Endothelial cell of umbilical vein (primary cell): Measurements from ENCODE around the gene NGLY1. TPM values are rescaled to one million over a fixed set of nuclear protein-coding genes. Genes with fewer than 3 reads are reported as not detected.

Experiments
- BruUV-seq: library from RNA; stranded (reverse); fragments of 400-500 nt; replicated peaks from 2 replicates; lab custom pipeline; 2021; lab: Mats Ljungman, UMichigan
- CTCF ChIA-PET: fragments of 300-600, 350-600 bp; sonication (Branson Sonifier 250); formaldehyde crosslinking; loops from one replicate; lab custom pipeline; 2021; ENCODE audit warnings: antibody characterized with exemption, inconsistent platforms; lab: Charles Lee
- POLR2A ChIA-PET: fragments of 300-600, 350-600 bp; sonication (Branson Sonifier 250); formaldehyde crosslinking; loops from one replicate; lab custom pipeline; 2021; ENCODE audit warnings: antibody characterized with exemption, inconsistent platforms; lab: Charles Lee
- DNase-seq: peaks from one replicate; pipeline ENCODE4 v3.0.0-alpha.2; 2011; ENCODE audit warnings: low read depth, low spot score
- FAIRE-seq: peaks from 2 replicates; lab custom pipeline; 2011; peaks lifted over from hg19 to GRCh38; lab: Jason Lieb, UNC
- H2AFZ ChIP-seq: 2 replicates; pipeline ENCODE4 v1.6.0; 2012; ENCODE audit warnings: low read depth, low read length, control low read depth, inconsistent platforms
- H3K27ac ChIP-seq: 2 replicates; pipeline ENCODE4 v1.5.1; 2011; ENCODE audit warnings: low read depth, mild to moderate bottlenecking, control low read depth, low read length, moderate library complexity; ENCODE audit not compliant: insufficient read depth
- H3K27me3 ChIP-seq, 2 experiments: 2 replicates each; pipeline versions ENCODE4 v1.6.0 to v1.6.1; 2011; ENCODE audit warnings: low read length in 2 of 2, mixed read lengths in 1 of 2; ENCODE audit not compliant: control insufficient read depth in 2 of 2, insufficient read depth in 2 of 2
- H3K36me3 ChIP-seq, 2 experiments: 2 replicates in 1 of 2; 3 replicates in 1 of 2; pipeline ENCODE4 v1.5.1; 2011; ENCODE audit warnings: low read length in 2 of 2, mild to moderate bottlenecking in 1 of 2, moderate library complexity in 1 of 2; ENCODE audit not compliant: control insufficient read depth in 2 of 2, insufficient read depth in 2 of 2; ENCODE audit errors: extremely low read depth in 1 of 2
- H3K4me1 ChIP-seq: 3 replicates; pipeline ENCODE4 v1.5.1; 2011; ENCODE audit warnings: mild to moderate bottlenecking, low read length; ENCODE audit not compliant: control insufficient read depth, insufficient read depth; ENCODE audit errors: extremely low read depth
- H3K4me2 ChIP-seq: 2 replicates; pipeline ENCODE4 v1.6.1; 2011; ENCODE audit warnings: low read length, control low read depth, mixed read lengths; ENCODE audit not compliant: insufficient read depth
- H3K4me3 ChIP-seq, 3 experiments: fragments of 200-600 bp in 1 of 3; sonication (generic), shearing (Covaris generic) in 1 of 3; replicated peaks in 1 of 3; 2 replicates each; pipeline ENCODE4 v1.5.1; 2011 to 2016; ENCODE audit warnings: control low read depth in 3 of 3, low read length in 3 of 3, mild to moderate bottlenecking in 2 of 3, inconsistent platforms in 1 of 3, low read depth in 1 of 3, moderate library complexity in 1 of 3; ENCODE audit not compliant: insufficient read depth in 1 of 3
- H3K79me2 ChIP-seq: 2 replicates; pipeline ENCODE4 v1.6.0; 2012; ENCODE audit warnings: low read length, inconsistent platforms; ENCODE audit not compliant: control insufficient read depth, insufficient read depth
- H3K9ac ChIP-seq: replicated peaks from 2 replicates; pipeline ENCODE3; 2011; ENCODE audit warnings: low read length, control low read depth; ENCODE audit not compliant: insufficient read depth; ENCODE audit errors: extremely low read depth
- H3K9me1 ChIP-seq: replicated peaks from 3 replicates; pipeline ENCODE4 v1.6.0; 2011; ENCODE audit warnings: mild to moderate bottlenecking, low read length; ENCODE audit not compliant: control insufficient read depth, insufficient read depth; ENCODE audit errors: extremely low read depth
- H3K9me3 ChIP-seq: replicated peaks from 2 replicates; pipeline ENCODE4 v1.5.1; 2012; ENCODE audit warnings: low read length, inconsistent platforms; ENCODE audit not compliant: control insufficient read depth, insufficient read depth
- H4K20me1 ChIP-seq: replicated peaks from 2 replicates; pipeline ENCODE3; 2011; ENCODE audit warnings: mild to moderate bottlenecking, low read length; ENCODE audit not compliant: control insufficient read depth, insufficient read depth; ENCODE audit errors: extremely low read depth
- EZH2 ChIP-seq: IDR thresholded peaks from 2 replicates; pipeline ENCODE4 v1.6.1; 2012; ENCODE audit warnings: borderline replicate concordance, low read depth, mild to moderate bottlenecking, moderate library complexity, low read length, inconsistent platforms; ENCODE audit not compliant: severe bottlenecking
- FOS ChIP-seq: IDR thresholded peaks from 2 replicates; pipeline ENCODE4 v1.6.1; 2011; ENCODE audit warnings: mild to moderate bottlenecking, low read length, moderate library complexity, borderline replicate concordance; ENCODE audit not compliant: insufficient read depth
- GATA2 ChIP-seq: IDR thresholded peaks from 2 replicates; pipeline ENCODE4 v1.7.0; 2011; ENCODE audit warnings: low read depth, mild to moderate bottlenecking, moderate library complexity, mixed read lengths, low read length; ENCODE audit not compliant: insufficient read length, insufficient read depth
- JUN ChIP-seq: IDR thresholded peaks from 2 replicates; pipeline ENCODE4 v1.6.1; 2011; ENCODE audit warnings: borderline replicate concordance, low read depth; ENCODE audit not compliant: insufficient read length, insufficient read depth
- MAX ChIP-seq: IDR thresholded peaks from 2 replicates; pipeline ENCODE4 v1.6.1; 2011; ENCODE audit not compliant: insufficient read depth, insufficient read length
- MYC ChIP-seq: IDR thresholded peaks from one replicate; pipeline ENCODE4 v1.6.1; 2011; ENCODE audit warnings: mild to moderate bottlenecking, low read depth, low read length
- POLR2A ChIP-seq: IDR thresholded peaks from 2 replicates; pipeline ENCODE4 v1.6.1; 2012; ENCODE audit warnings: low read depth, mild to moderate bottlenecking, control low read depth, low read length
- POLR2AphosphoS5 ChIP-seq: IDR thresholded peaks from 2 replicates; pipeline ENCODE4 v1.6.1; 2012; ENCODE audit warnings: low read depth, mild to moderate bottlenecking, control low read depth, low read length, moderate library complexity; ENCODE audit not compliant: insufficient read depth
- dilution Hi-C: fragments of 300-500 bp; cut with MboI; formaldehyde crosslinking; loops from one replicate; pipeline ENCODE4 v1.15.0; 2019; ENCODE audit warnings: low sequenced_read_pairs; ENCODE audit not compliant: extremely low pct_ligation_motif_present
- intact Hi-C: fragments of 100-400 bp; cut with micrococcal nuclease; formaldehyde crosslinking; loops from one replicate; pipeline ENCODE4 v1.10.0; 2022
- polyA plus RNA-seq, 4 experiments: library from polyadenylated mRNA; depleted of rRNA in 3 of 4; stranded (reverse) in 3 of 4; unstranded in 1 of 4; fragments of >200 nt; gene quantifications; 2 replicates each; pipeline versions ENCODE4 v1.2.1 to v1.2.3, GENCODE V29; 2011 to 2012; ENCODE audit warnings: missing spikeins in 1 of 4
- total RNA-seq: library from RNA; stranded (reverse); gene quantifications from 2 replicates; pipeline ENCODE4 v1.2.3, GENCODE V29; 2021
- TF ChIP-seq, protein P1 (sequence below), 2 donors: IDR thresholded peaks; 1 replicate in 1 of 2; 2 replicates in 1 of 2; pipeline ENCODE4 v1.5.1; 2011; ENCODE audit warnings: low read length in 2 of 2, mild to moderate bottlenecking in 2 of 2, moderate library complexity in 2 of 2, control low read depth in 1 of 2, inconsistent platforms in 1 of 2, low read depth in 1 of 2; ENCODE audit not compliant: insufficient read depth in 1 of 2; ENCODE audit errors: extremely low read depth in 1 of 2

Gene NGLY1
- total and polyA plus RNA-seq, 2 donors (not counting 3 experiments of a cell fraction or from before 2014, with no cell fraction given): 5.3 to 29.6 TPM

GRCh38 chr3:25693238-25693637 lies 90.0 kb downstream of the NGLY1 start:
- ChIA-PET POLR2A (no interaction called here), CTCF (no interaction called here)
- Histone ChIP-seq H3K9me3 (no peaks in the 10 kb centered on the region), H2AFZ (no peak overlapping the region), H3K79me2 (no peaks in the 10 kb centered on the region), H3K9me1 (no peaks in the 10 kb centered on the region), H3K36me3 (no peaks in the 10 kb centered on the region), H3K27ac (no peak overlapping the region), H3K4me2 (no peak overlapping the region), H3K27me3 (peaks cover 0 to 4% of the 10 kb centered on the region in 2 experiments), H3K4me1 (peaks cover 17% of the 10 kb centered on the region), H3K4me3 (no peak overlapping the region), H4K20me1 (no peaks in the 10 kb centered on the region), H3K9ac (no peak overlapping the region)
- TF ChIP-seq POLR2AphosphoS5: no peak
- TF ChIP-seq EZH2: no peak
- TF ChIP-seq, protein P1, sequence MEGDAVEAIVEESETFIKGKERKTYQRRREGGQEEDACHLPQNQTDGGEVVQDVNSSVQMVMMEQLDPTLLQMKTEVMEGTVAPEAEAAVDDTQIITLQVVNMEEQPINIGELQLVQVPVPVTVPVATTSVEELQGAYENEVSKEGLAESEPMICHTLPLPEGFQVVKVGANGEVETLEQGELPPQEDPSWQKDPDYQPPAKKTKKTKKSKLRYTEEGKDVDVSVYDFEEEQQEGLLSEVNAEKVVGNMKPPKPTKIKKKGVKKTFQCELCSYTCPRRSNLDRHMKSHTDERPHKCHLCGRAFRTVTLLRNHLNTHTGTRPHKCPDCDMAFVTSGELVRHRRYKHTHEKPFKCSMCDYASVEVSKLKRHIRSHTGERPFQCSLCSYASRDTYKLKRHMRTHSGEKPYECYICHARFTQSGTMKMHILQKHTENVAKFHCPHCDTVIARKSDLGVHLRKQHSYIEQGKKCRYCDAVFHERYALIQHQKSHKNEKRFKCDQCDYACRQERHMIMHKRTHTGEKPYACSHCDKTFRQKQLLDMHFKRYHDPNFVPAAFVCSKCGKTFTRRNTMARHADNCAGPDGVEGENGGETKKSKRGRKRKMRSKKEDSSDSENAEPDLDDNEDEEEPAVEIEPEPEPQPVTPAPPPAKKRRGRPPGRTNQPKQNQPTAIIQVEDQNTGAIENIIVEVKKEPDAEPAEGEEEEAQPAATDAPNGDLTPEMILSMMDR (IDR thresholded peaks at IDR 0.05; ENCODE audit: extremely low read depth in 1 of 2, insufficient read depth in 1 of 2, low read depth in 1 of 2, low read length in 2 of 2): no peak
- no peak for TF ChIP-seq MYC
- TF ChIP-seq MAX: no peak
- TF ChIP-seq JUN: no peak
- TF ChIP-seq POLR2A: no peak
- no peak for TF ChIP-seq GATA2
- TF ChIP-seq FOS: no peak
- DNase-seq (no peak), FAIRE-seq (no peak)
- BruUV-seq: no TSS peak
- intact Hi-C loops: no loop called here
- dilution Hi-C loops: no loop called here
